H1 (cell line): ENCODE measurements around the gene SCYGR7.

Source experiments
- BACH1 ChIP-seq: IDR thresholded peaks from 2 replicates; pipeline ENCODE4 v1.6.1; 2012; ENCODE audit warnings: low read length, improper control_type of control experiment
- CREB1 ChIP-seq: IDR thresholded peaks from 2 replicates; pipeline ENCODE4 v1.6.1; 2012; ENCODE audit warnings: inconsistent platforms
- EZH2 ChIP-seq: fragments of 200-600 bp; sonication (generic); IDR thresholded peaks from 2 replicates; pipeline ENCODE4 v1.7.1; 2012; ENCODE audit warnings: low read depth, mild to moderate bottlenecking, moderate library complexity, low read length, inconsistent platforms; ENCODE audit not compliant: severe bottlenecking
- POLR2A ChIP-seq, 2 experiments: IDR thresholded peaks; 1 replicate in 1 of 2; 2 replicates in 1 of 2; pipeline ENCODE4 v1.6.1; 2011; ENCODE audit warnings: low read depth in 2 of 2, low read length in 2 of 2, mild to moderate bottlenecking in 2 of 2; ENCODE audit errors: control extremely low read depth in 1 of 2
- POLR2AphosphoS5 ChIP-seq: IDR thresholded peaks from 2 replicates; pipeline ENCODE4 v1.6.1; 2011; ENCODE audit warnings: low read depth, low read length
- RAD21 ChIP-seq, 2 experiments: IDR thresholded peaks in 1 of 2; conservative IDR thresholded peaks in 1 of 2; 2 replicates each; pipeline ENCODE4 v1.6.1; 2011; ENCODE audit warnings: low read depth in 2 of 2, low read length in 2 of 2, improper control_type of control experiment in 1 of 2, inconsistent platforms in 1 of 2, mild to moderate bottlenecking in 1 of 2, moderate library complexity in 1 of 2
- RNF2 ChIP-seq: fragments of 200-900, 300-1000 bp; sonication (generic); IDR thresholded peaks from 2 replicates; pipeline ENCODE4 v1.7.1; 2016; ENCODE audit warnings: borderline replicate concordance, low read depth, mild to moderate bottlenecking, antibody characterized with exemption, low read length; ENCODE audit not compliant: poor library complexity, severe bottlenecking; ENCODE audit errors: missing control alignments
- SRF ChIP-seq: IDR thresholded peaks from 2 replicates; pipeline ENCODE4 v1.6.1; 2011; ENCODE audit warnings: mild to moderate bottlenecking, low read depth, low read length, moderate library complexity
- YY1 ChIP-seq: IDR thresholded peaks from 2 replicates; pipeline ENCODE4 v1.6.1; 2011; ENCODE audit warnings: low read depth, mild to moderate bottlenecking, low read length
- TF ChIP-seq, protein P1 (sequence below), 3 experiments: IDR thresholded peaks; 1 replicate in 2 of 3; 2 replicates in 1 of 3; pipeline versions ENCODE4 v1.5.1 to v1.6.1; 2011; ENCODE audit warnings: low read length in 3 of 3, mild to moderate bottlenecking in 3 of 3, inconsistent platforms in 2 of 3, low read depth in 1 of 3, moderate library complexity in 1 of 3; ENCODE audit not compliant: insufficient read depth in 1 of 3; ENCODE audit errors: control extremely low read depth in 1 of 3

- TF ChIP-seq POLR2A (IDR thresholded peaks at IDR 0.05; ENCODE audit: control extremely low read depth in 1 of 2, low read depth in 2 of 2, low read length in 2 of 2) (no peak), EZH2 (no peak), RAD21 (IDR thresholded peaks at IDR 0.05 in 1 of 2, conservative IDR thresholded peaks at IDR 0.05 in 1 of 2; ENCODE audit: low read depth in 2 of 2, low read length in 2 of 2) (no peak), BACH1 (no peak), YY1 (no peak), SRF (no peak), RNF2 (no peak), POLR2AphosphoS5 (no peak), CREB1 (no peak)
- TF ChIP-seq, protein P1, sequence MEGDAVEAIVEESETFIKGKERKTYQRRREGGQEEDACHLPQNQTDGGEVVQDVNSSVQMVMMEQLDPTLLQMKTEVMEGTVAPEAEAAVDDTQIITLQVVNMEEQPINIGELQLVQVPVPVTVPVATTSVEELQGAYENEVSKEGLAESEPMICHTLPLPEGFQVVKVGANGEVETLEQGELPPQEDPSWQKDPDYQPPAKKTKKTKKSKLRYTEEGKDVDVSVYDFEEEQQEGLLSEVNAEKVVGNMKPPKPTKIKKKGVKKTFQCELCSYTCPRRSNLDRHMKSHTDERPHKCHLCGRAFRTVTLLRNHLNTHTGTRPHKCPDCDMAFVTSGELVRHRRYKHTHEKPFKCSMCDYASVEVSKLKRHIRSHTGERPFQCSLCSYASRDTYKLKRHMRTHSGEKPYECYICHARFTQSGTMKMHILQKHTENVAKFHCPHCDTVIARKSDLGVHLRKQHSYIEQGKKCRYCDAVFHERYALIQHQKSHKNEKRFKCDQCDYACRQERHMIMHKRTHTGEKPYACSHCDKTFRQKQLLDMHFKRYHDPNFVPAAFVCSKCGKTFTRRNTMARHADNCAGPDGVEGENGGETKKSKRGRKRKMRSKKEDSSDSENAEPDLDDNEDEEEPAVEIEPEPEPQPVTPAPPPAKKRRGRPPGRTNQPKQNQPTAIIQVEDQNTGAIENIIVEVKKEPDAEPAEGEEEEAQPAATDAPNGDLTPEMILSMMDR (IDR thresholded peaks at IDR 0.05; ENCODE audit: control extremely low read depth in 1 of 3, insufficient read depth in 1 of 3, low read depth in 1 of 3, low read length in 3 of 3) = no peak
Measured at GRCh38 chr2:227765788-227766372, 37.7 kb downstream of the SCYGR7 start.
